ENCODE measurements around the gene WDR33.

WDR33 gene

GRCh38 chr2:127792805-127793204 is 18.2 kb downstream of the WDR33 start:
- no peak overlapping the region for H3K27ac ChIP-seq
- no peak for DNase-seq (ENCODE audit: low spot score)
- TF ChIP-seq, protein P1, sequence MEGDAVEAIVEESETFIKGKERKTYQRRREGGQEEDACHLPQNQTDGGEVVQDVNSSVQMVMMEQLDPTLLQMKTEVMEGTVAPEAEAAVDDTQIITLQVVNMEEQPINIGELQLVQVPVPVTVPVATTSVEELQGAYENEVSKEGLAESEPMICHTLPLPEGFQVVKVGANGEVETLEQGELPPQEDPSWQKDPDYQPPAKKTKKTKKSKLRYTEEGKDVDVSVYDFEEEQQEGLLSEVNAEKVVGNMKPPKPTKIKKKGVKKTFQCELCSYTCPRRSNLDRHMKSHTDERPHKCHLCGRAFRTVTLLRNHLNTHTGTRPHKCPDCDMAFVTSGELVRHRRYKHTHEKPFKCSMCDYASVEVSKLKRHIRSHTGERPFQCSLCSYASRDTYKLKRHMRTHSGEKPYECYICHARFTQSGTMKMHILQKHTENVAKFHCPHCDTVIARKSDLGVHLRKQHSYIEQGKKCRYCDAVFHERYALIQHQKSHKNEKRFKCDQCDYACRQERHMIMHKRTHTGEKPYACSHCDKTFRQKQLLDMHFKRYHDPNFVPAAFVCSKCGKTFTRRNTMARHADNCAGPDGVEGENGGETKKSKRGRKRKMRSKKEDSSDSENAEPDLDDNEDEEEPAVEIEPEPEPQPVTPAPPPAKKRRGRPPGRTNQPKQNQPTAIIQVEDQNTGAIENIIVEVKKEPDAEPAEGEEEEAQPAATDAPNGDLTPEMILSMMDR (conservative IDR thresholded peaks at IDR 0.05; ENCODE audit: low read depth), result no peak
- POLR2A ChIA-PET (ENCODE audit: low non-redundant PET), result no interaction called here
- CTCF ChIA-PET, result no interaction called here

GRCh38 chr2:127790694-127791529 is 20.1 kb downstream of the WDR33 start:
- TF ChIP-seq, protein P1 (conservative IDR thresholded peaks at IDR 0.05; ENCODE audit: low read depth), result no peak
- DNase-seq (ENCODE audit: low spot score), result no peak
- POLR2A ChIA-PET (ENCODE audit: low non-redundant PET), result no interaction called here
- H3K27ac ChIP-seq, result no peak overlapping the region
- CTCF ChIA-PET, result no interaction called here

- POLR2A ChIA-PET (ENCODE audit: low non-redundant PET), result no interaction called here
- CTCF ChIA-PET, result no interaction called here
- TF ChIP-seq, protein P1 (conservative IDR thresholded peaks at IDR 0.05; ENCODE audit: low read depth), result no peak
- no peak overlapping the region for H3K27ac ChIP-seq
- no peak for DNase-seq (ENCODE audit: low spot score)
These were observed 24.7 kb downstream of the WDR33 start for GRCh38 chr2:127786048-127786809.

DNA sequence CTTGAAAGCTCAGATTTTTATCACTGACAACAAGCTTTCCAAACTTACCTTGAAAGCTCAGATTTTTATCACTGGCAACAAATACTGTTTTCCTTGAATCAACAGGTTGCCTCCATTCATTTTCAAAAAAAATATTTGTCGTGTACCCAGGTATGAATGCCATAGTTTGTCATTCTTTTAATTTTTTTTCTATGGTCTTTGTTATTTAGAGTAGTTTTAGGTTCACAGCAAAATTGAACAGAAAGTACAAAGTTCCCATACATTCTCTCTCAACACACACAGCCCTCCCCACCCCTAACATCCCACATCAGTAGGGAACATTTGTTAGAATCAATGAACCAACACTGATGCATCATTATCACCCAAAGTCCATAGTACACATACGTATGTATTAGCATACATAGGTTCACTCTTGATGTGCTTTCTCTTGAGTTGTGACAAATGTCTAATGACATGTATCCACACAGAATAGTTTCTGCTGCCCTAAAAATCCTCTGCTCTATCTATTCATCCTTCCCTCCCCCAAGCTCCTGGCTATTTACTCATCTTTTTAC is 25.9 kb downstream of the WDR33 start:
- no peak for DNase-seq (ENCODE audit: low spot score)
- CTCF ChIA-PET, result no interaction called here
- H3K27ac ChIP-seq, result no peak overlapping the region
- TF ChIP-seq, protein P1 (conservative IDR thresholded peaks at IDR 0.05; ENCODE audit: low read depth), result no peak
- POLR2A ChIA-PET (ENCODE audit: low non-redundant PET), result no interaction called here

DNA sequence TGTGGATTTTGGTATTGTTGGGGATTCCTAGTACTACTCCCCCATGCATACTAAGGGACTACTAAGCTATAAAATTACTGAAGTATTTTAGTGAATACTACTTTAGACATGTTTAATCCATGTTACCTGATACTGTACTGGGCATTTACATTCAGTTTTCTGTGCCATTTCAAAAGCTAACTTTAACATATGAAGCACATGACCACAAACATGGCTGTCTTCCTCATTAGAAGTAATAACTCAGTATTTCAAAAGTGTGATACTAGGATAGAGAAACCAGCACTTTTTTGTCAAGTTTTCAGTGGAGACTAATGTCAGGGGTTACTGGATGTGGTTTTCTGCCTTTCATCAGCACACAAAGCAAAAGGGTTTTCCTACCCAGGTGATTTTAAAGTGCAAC is 27.9 kb downstream of the WDR33 start:
- POLR2A ChIA-PET (ENCODE audit: low non-redundant PET), result no interaction called here
- TF ChIP-seq, protein P1 (conservative IDR thresholded peaks at IDR 0.05; ENCODE audit: low read depth), result no peak
- no peak overlapping the region for H3K27ac ChIP-seq
- no peak for DNase-seq (ENCODE audit: low spot score)
- CTCF ChIA-PET, result no interaction called here

DNA sequence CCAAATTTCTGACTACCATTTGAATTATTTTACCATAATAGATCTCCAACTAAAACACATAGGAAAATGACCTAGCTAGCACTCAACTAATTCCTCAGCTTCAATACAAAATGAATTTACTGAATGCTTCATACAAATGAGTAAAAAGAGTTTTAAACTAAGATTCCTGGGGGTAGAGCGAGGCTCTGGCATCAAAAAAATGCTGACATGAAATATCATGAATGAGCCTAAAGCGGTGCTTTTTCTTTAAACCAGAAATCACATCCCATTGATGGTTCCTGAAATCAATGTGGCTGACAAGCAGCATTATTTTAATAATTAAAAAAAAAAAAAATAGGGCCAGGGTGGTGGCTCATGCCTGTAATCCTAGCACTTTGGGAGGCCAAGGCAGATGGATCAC is 32.1 kb downstream of the WDR33 start:
- POLR2A ChIA-PET (ENCODE audit: low non-redundant PET), result no interaction called here
- TF ChIP-seq, protein P1 (conservative IDR thresholded peaks at IDR 0.05; ENCODE audit: low read depth), result no peak
- CTCF ChIA-PET, result no interaction called here
- DNase-seq (ENCODE audit: low spot score), result no peak
- no peak overlapping the region for H3K27ac ChIP-seq

Measured in RWPE1 (cell line).